Measurements from ENCODE around the gene CTNNBIP1. TPM values are rescaled to one million over a fixed set of nuclear protein-coding genes. Genes with fewer than 3 reads are reported as not detected.

Gene CTNNBIP1
- total and polyA plus RNA-seq, 9 of the 15 experiments (the other 6 are each of a cell fraction or from before 2014, with no cell fraction given), result 0.65 to 29.2 (median 14.7) TPM

- no peak for FAIRE-seq
- in situ Hi-C loops (cut with MboI), result no loop called here
- Histone ChIP-seq H3K4me2 (ENCODE audit: insufficient read depth, low read length) (no peak overlapping the region), H3K4me3 (no peak overlapping the region), H3K36me3 (ENCODE audit: control insufficient read depth, insufficient read depth, low read length) (no peaks in the 10 kb centered on the region), H3K27me3 (ENCODE audit: control insufficient read depth in 2 of 2, insufficient read depth in 2 of 2, low read length in 2 of 2) (no peaks in the 10 kb centered on the region), H3K27ac (ENCODE audit: extremely low read depth, low read depth, low read length) (no peak overlapping the region), H4K20me1 (replicated peaks; ENCODE audit: control insufficient read depth, insufficient read depth, low read length) (peaks cover 9% of the 10 kb centered on the region; the same call in 1 of the 2 replicates), H3K79me2 (ENCODE audit: control insufficient read depth, insufficient read depth, low read length) (no peaks in the 10 kb centered on the region), H3K9me3 (replicated peaks; ENCODE audit: control insufficient read depth, insufficient read depth, low read depth, low read length) (no peaks in the 10 kb centered on the region), H3K9me1 (ENCODE audit: control insufficient read depth, insufficient read depth, low read length) (peaks cover 3% of the 10 kb centered on the region), H3K4me1 (replicated peaks in 1 of 2; ENCODE audit: control insufficient read depth in 2 of 2, insufficient read depth in 2 of 2, low read length in 2 of 2) (peaks cover 0 to 16% of the 10 kb centered on the region in 2 experiments; a peak in 3 of 5 replicates), H3K9ac (ENCODE audit: insufficient read depth in 1 of 2, low read depth in 2 of 2, low read length in 2 of 2) (peak overlapping the region in 1 of 2 experiments; percentile 50; a peak in 1 of 4 replicates), H2AFZ (ENCODE audit: low read depth, low read length) (no peak overlapping the region)
- intact Hi-C loops (cut with micrococcal nuclease), result no loop called here
- no peak for ATAC-seq
- 39% methylated on average over 6 of the region's 6 CpGs for WGBS (ENCODE audit: insufficient coverage, low coverage, missing lambda C conversion rate)
- TF ChIP-seq DLX4 (CRISPR knock-in tag; IDR thresholded peaks at IDR 0.05), result no peak
- TF ChIP-seq SP2 (IDR thresholded peaks at IDR 0.05; ENCODE audit: extremely low read depth, low read depth, low read length, poor library complexity, severe bottlenecking), result no peak
- no peak for TF ChIP-seq SMAD4 (CRISPR knock-in tag; conservative IDR thresholded peaks at IDR 0.05)
- no peak for TF ChIP-seq XRCC5 (IDR thresholded peaks at IDR 0.05; ENCODE audit: low read depth, low read length)
- TF ChIP-seq TFAP4 (CRISPR knock-in tag; IDR thresholded peaks at IDR 0.05; ENCODE audit: borderline replicate concordance), result peak; percentile 47
- TF ChIP-seq NFIC (IDR thresholded peaks at IDR 0.05), result peak; percentile 83
- no peak for TF ChIP-seq ZNF143 (CRISPR knock-in tag; IDR thresholded peaks at IDR 0.05)
- TF ChIP-seq DACH1 (IDR thresholded peaks at IDR 0.05; ENCODE audit: partially characterized antibody), result peak; percentile 35
- CTCF ChIA-PET (ENCODE audit: low intra/inter-chr PET ratio), result interaction anchor here (0.6 kb wide), 1 partner anchor 10 kb away, joined by 3 read pairs; no protein-coding TSS in a partner anchor
- POLR2A ChIA-PET, result interaction anchor here (0.6 to 1.5 kb wide), 5 partner anchors 9 to 414 kb away, joined by 4 to 5 read pairs (median 4); no protein-coding TSS in a partner anchor
- DNase-seq (ENCODE audit: extremely low read depth in 1 of 4, low spot score in 3 of 4), result peak in 1 of 4 experiments; percentile 30
- BruUV-seq (replicated peaks), result no TSS peak
These were observed 19.8 kb downstream of the CTNNBIP1 start for GRCh38 chr1:9890224-9890731.
